ENCODE measurements around the gene SDHA.

The SDHA gene

DNA sequence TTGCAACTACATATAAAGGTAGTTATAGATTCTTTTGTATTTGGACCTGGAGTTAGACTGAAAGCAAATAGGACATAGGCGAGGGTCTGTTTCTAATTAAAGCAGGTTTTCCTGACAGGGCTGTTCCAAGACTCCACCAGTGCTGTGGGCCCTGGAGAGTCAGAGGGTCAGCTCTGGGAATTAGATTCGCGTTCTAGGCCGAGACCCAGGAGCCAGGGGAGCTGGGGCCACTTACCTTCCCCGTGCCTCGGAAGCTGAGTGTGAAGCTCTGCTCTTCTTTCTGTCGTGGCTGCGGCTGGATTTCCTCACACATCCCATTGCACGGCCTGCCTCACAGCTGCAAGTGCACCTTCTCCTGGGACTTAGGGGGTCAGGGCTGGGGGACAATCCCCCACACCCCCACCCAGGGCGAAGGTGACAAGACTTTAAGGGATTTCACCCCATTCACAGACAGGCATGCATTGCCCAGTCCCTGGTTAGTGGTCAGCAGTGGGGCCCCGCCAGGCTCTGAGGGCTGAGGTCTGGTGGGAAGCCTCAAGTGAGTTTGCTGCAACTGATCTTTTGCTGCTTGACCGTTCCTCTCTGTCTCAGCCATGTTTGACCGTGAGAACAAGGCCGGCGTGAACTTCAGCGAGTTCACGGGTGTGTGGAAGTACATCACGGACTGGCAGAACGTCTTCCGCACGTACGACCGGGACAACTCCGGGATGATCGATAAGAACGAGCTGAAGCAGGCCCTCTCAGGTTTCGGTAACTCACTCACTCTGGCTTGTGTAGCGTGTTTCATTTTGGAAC, 88.1 kb downstream of the SDHA start (continued):
- TF ChIP-seq, protein P1, sequence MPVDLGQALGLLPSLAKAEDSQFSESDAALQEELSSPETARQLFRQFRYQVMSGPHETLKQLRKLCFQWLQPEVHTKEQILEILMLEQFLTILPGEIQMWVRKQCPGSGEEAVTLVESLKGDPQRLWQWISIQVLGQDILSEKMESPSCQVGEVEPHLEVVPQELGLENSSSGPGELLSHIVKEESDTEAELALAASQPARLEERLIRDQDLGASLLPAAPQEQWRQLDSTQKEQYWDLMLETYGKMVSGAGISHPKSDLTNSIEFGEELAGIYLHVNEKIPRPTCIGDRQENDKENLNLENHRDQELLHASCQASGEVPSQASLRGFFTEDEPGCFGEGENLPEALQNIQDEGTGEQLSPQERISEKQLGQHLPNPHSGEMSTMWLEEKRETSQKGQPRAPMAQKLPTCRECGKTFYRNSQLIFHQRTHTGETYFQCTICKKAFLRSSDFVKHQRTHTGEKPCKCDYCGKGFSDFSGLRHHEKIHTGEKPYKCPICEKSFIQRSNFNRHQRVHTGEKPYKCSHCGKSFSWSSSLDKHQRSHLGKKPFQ (tag by site-specific recombination; IDR thresholded peaks at IDR 0.05) = no peak
- TF ChIP-seq SP3 (tag by site-specific recombination; IDR thresholded peaks at IDR 0.05) (no peak), ZBTB7A (tag by site-specific recombination; IDR thresholded peaks at IDR 0.05; ENCODE audit: low read depth) (no peak), KLF7 (tag by site-specific recombination; IDR thresholded peaks at IDR 0.05; ENCODE audit: borderline replicate concordance) (no peak), ZNF529 (tag by site-specific recombination; IDR thresholded peaks at IDR 0.05; ENCODE audit: insufficient replicate concordance) (no peak)
